GM10266 (cell line): Measurements from ENCODE around the gene RPS28.

Source experiments
- DNase-seq: peaks from one replicate; pipeline ENCODE4 v3.0.0; 2012; ENCODE audit errors: extremely low spot score
- CTCF ChIP-seq: IDR thresholded peaks from 2 replicates; pipeline ENCODE4 v1.5.1; 2012; ENCODE audit warnings: mild to moderate bottlenecking, low read depth; ENCODE audit not compliant: control insufficient read depth, insufficient read depth; ENCODE audit errors: missing control alignments

The RPS28 gene

DNA sequence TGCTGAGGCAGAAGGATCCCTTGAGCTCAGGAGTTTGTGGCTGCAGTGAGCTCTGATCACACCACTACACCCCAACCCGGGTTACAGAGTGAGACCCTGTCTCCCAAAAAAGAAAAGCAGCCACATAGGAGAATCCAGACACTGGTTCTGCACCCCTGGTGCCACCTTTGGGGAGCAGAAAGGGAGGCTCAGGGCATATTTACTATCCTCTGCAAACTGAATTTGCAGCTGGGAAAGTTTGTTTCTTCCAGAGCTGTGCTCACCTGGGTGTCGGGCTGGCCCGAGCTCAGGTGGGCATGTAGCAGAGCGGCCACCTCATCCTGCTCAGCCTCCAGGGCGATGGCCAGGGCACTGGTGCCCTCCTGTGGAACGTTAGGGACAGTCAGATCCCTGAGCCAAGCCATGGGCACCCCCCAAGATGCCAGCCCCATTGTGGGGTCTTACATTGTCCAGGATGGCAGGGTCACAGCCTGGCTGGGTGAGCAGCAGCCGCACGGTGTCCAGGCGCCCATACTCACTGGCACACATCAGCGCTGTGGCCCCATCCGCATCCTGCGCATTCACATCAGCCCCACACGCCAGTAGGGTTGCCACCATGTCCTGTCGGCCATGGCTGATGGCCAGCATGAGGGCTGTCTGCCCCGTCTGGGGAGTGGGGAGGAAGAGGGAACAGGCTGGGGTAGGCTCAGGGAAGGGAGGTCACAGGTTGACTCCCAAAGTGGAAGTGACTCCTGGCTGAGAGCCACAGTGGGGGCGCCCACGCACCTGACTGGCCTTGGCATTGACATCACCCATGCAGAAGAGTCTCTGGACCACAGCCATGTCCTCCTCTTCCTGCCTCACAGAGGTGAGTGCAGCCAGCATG is 3.1 kb downstream of the RPS28 start:
- TF ChIP-seq CTCF: no peak
- no peak for DNase-seq

- no peak for TF ChIP-seq CTCF
- no peak for DNase-seq
Measured at GRCh38 chr19:8325454-8325853, 4.2 kb downstream of the RPS28 start.

DNA sequence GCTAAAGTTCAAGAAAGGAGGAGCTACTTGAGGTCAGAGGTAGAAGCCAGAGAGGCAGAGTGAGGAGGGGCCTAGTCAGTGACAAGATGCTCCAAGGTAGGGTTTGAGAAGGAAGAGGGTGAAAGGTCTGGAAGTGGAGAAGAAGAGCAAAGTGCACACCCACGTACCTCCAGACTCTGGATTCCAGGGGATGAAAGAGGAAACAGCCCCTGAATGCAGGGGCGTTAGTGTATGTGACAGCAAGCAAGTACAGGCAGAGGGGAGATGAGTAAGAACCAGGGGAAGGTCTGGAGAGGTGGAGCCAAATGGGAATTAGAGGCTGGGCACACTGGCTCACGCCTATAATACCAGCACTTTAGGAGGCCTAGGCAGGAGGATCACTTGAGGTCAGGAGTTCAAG is 8.7 kb downstream of the RPS28 start:
- no peak for TF ChIP-seq CTCF
- peak; percentile 8 for DNase-seq

DNA sequence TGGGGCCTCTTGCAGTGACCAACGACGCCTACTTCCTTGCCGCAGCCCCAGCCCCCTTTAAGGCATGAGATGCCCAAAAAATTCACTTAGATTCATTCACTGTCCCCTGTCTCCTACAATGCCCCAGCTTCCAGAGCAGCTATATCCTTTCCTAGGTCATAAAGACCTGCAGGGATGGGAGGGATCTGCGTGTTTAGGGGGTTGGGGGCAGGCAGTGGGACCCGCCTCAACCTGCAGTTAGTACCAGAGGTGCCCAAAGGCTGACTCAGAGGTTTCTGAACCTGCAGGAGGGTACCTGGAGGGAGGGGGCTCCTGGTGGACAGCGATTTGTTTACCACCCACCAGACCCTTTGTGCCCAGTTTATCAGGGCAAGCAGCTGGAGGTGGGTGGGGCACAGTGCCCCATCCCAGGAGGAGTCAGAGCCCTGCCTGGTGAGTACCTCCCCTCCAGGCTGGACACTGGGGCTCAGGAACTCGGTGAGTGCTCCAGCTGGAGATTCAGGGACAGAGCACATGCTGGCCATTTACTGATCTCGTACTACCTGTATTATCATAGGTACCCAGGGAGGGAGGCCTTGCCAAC is 10.1 kb downstream of the RPS28 start:
- peak; percentile 12 for DNase-seq
- no peak for TF ChIP-seq CTCF

GRCh38 chr19:8332976-8333766 is 11.9 kb downstream of the RPS28 start:
- peak; percentile 23 for DNase-seq
- TF ChIP-seq CTCF: no peak

DNA sequence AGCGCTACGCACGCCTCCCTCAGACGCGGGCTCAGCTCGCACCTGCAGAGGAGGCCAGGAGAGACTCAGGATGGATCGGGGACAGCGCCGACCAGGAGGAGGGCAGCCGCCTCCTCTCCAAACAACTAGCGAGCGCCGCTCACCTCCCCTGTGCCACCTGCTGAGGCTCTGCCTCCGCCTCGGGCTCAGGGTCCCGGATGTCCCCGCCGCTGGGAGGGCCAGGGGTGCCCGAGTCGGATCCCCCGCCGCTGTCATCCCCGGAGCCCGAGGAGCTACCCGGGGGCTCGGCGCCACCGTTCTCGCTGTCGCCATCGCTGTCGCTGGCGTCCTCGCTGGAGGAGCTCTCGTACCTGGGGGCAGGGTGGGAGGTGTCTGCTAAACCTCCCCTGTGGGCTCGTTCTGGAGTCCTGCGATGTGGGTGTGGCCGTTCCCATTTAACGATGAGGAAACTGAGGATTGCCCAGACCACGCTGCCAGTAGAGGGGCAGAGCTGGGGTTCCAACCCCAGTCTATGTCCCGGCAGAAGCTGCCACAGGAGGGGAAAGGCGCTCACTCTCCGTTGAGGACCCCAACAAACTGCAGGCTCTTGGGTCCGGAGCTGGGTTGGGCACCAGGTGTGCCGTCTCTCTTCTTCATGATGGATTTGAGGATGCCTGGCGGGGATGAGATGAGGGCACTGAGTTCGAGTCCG is 12.6 kb downstream of the RPS28 start:
- TF ChIP-seq CTCF: no peak
- peak; percentile 18 for DNase-seq
